ENCODE results near the gene NPTX1.

The NPTX1 gene

DNA sequence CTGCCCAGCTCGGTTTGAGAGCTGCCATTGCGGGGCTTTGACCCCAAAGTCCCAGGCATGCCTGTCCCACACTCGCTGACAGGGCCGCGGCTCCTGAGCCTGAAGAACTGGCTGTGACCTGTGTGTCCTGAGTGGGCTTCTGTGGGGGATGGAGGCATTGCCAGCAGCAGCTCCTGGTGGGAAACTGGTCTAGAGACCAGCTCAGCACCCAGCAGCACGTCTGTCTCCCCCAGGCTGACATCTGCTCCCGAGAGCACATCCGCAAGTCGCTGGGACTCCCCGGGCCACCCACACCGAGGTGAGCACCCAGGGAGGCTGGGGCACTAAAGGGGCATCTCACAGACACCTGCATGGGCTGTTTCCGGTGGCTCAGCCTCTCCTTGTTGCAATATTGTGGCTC is 48.0 kb downstream of the NPTX1 start:
- H3K4me1 ChIP-seq (ENCODE audit: control insufficient read depth in 1 of 2, insufficient read depth in 2 of 2, low read length in 2 of 2) = peaks cover 0 to 4% of the 10 kb centered on the region in 2 donors
- H3K9me3 ChIP-seq (ENCODE audit: control insufficient read depth in 1 of 2, low read length in 2 of 2) = no peaks in the 10 kb centered on the region
- H3K27me3 ChIP-seq (ENCODE audit: low read depth, low read length) = no peaks in the 10 kb centered on the region
- no peak overlapping the region for H3K27ac ChIP-seq (ENCODE audit: low read length)
- H3K36me3 ChIP-seq (ENCODE audit: control insufficient read depth in 1 of 2, insufficient read depth in 2 of 2, low read length in 2 of 2) = peaks cover 0 to 21% of the 10 kb centered on the region in 2 donors
- no peak overlapping the region for H3K4me3 ChIP-seq (ENCODE audit: low read depth in 1 of 2, low read length in 2 of 2)

DNA sequence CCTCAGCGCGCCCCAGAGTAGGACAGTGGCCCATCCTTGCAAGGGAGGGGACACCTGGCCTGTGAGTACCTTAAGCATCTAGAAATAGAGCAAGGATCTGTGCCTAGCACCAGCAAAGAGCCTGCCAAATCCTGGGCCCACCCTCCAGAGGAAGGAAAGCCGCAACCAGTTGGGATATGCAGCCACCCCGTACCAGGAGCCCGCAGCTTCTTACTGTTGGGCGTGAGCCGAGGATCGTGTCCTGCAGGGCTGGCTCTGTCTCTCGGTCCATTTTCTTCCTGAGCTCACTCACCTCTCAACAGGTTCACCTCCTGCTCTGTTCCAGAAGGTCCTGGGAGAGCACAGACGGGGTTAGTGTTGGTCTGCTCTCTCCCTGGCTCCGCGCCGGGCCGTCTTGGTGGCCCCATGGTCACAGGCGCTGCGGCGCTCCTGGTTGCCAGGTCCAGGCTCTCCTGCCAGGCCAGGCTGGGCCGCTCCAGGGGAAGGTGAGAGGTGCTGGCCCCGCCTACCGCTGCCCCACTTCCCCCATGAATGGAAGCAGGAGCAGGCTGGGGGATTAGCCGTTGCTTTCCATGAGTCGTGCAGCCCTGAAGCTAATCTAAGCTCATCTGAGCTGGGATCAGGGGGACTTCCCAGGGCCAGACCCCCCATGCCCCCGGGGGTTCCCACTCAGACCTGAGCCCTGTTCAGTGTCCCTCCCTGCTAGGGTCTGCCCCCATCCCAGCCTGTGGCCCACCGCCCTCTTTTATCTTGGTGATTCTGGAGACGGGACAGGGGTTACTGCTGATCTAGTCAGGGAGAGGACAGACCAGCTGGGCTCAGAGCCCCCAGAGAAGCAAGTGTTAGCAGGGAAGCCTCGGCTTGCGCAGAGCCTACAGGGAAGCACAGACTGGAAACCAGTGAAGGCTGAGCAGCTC is 48.8 kb downstream of the NPTX1 start:
- no peaks in the 10 kb centered on the region for H3K27me3 ChIP-seq (ENCODE audit: low read depth, low read length)
- peaks cover 0 to 21% of the 10 kb centered on the region in 2 donors for H3K36me3 ChIP-seq (ENCODE audit: control insufficient read depth in 1 of 2, insufficient read depth in 2 of 2, low read length in 2 of 2)
- H3K27ac ChIP-seq (ENCODE audit: low read length) = no peak overlapping the region

DNA sequence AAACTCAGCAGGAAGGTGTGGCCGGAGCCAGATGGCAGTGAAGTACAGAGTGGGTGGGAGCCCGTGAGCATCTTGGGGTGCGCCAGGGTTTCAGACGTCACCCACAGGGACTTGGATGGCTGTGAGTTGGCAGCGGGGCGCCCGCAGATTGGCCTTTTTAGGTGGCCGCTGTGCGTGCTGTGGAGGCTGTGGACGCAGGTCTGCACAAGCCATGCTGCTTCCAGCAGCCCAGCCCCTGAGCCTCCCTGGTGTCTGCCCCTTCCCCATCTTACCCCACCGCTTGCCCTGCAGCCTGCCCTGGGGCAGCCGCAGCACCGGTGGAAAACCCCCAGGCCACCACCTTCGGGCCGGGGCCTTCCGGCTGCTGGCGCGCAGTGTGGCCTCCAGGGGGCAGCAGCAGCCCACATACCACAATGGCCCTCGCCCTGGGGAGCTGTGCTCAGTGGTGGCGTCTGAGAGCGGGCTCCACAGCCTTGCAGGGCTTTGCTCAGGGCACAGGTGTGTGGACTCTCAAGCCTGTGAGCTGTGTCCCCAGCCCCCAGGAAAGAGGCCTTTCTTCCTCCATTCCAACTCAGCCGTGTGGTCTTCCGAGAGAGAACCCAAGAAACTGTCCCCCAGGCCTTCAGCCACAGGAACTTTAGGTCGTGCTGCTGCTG is 49.6 kb downstream of the NPTX1 start:
- no peak overlapping the region for H3K4me3 ChIP-seq (ENCODE audit: low read depth in 1 of 2, low read length in 2 of 2)
- peaks cover 0 to 4% of the 10 kb centered on the region in 2 donors for H3K4me1 ChIP-seq (ENCODE audit: control insufficient read depth in 1 of 2, insufficient read depth in 2 of 2, low read length in 2 of 2)
- no peak overlapping the region for H3K27ac ChIP-seq (ENCODE audit: low read length)

More for the DNA sequence above, 48.8 kb downstream of the NPTX1 start:
- H3K4me3 ChIP-seq (ENCODE audit: low read depth in 1 of 2, low read length in 2 of 2) = no peak overlapping the region
- H3K4me1 ChIP-seq (ENCODE audit: control insufficient read depth in 1 of 2, insufficient read depth in 2 of 2, low read length in 2 of 2) = peaks cover 0 to 4% of the 10 kb centered on the region in 2 donors
- no peaks in the 10 kb centered on the region for H3K9me3 ChIP-seq (ENCODE audit: control insufficient read depth in 1 of 2, low read length in 2 of 2)

DNA sequence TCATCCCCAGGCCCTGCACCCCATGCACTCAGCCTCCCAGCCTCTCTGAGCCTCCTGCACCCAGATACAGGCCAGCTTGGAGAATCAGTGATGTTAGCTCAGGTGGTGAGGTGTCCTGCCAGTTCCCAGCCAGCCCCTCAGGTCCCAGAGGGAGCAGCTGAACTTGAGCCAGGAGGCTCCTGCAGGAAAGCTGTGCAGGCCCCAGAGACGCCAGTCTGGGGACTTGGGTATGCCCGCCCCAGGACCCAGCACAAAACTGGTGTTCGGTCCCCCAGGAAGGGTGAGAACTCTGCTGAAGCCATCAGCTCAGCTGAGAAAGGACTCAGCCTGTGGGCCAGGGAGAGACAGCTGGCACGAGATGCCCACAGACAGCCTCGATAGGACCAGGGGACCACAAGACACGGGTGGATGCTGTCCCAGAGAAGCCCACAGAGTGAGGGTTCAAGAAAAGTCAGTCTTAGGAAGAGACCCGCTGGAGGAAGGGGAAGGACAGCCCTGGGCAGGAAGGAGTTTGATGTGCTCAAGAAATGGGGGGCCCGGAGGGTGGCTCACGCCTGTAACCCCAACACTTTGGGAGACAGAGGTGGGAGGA is 50.5 kb downstream of the NPTX1 start:
- Histone ChIP-seq H3K27ac (ENCODE audit: low read length) (no peak overlapping the region), H3K36me3 (ENCODE audit: control insufficient read depth in 1 of 2, insufficient read depth in 2 of 2, low read length in 2 of 2) (peaks cover 0 to 21% of the 10 kb centered on the region in 2 donors), H3K27me3 (ENCODE audit: low read depth, low read length) (no peaks in the 10 kb centered on the region), H3K9me3 (ENCODE audit: control insufficient read depth in 1 of 2, low read length in 2 of 2) (no peaks in the 10 kb centered on the region), H3K4me3 (ENCODE audit: low read depth in 1 of 2, low read length in 2 of 2) (no peak overlapping the region), H3K4me1 (ENCODE audit: control insufficient read depth in 1 of 2, insufficient read depth in 2 of 2, low read length in 2 of 2) (peaks cover 0 to 4% of the 10 kb centered on the region in 2 donors)

More for the DNA sequence above, 49.6 kb downstream of the NPTX1 start:
- Histone ChIP-seq H3K36me3 (ENCODE audit: control insufficient read depth in 1 of 2, insufficient read depth in 2 of 2, low read length in 2 of 2) (peaks cover 0 to 21% of the 10 kb centered on the region in 2 donors), H3K27me3 (ENCODE audit: low read depth, low read length) (no peaks in the 10 kb centered on the region), H3K9me3 (ENCODE audit: control insufficient read depth in 1 of 2, low read length in 2 of 2) (no peaks in the 10 kb centered on the region)

DNA sequence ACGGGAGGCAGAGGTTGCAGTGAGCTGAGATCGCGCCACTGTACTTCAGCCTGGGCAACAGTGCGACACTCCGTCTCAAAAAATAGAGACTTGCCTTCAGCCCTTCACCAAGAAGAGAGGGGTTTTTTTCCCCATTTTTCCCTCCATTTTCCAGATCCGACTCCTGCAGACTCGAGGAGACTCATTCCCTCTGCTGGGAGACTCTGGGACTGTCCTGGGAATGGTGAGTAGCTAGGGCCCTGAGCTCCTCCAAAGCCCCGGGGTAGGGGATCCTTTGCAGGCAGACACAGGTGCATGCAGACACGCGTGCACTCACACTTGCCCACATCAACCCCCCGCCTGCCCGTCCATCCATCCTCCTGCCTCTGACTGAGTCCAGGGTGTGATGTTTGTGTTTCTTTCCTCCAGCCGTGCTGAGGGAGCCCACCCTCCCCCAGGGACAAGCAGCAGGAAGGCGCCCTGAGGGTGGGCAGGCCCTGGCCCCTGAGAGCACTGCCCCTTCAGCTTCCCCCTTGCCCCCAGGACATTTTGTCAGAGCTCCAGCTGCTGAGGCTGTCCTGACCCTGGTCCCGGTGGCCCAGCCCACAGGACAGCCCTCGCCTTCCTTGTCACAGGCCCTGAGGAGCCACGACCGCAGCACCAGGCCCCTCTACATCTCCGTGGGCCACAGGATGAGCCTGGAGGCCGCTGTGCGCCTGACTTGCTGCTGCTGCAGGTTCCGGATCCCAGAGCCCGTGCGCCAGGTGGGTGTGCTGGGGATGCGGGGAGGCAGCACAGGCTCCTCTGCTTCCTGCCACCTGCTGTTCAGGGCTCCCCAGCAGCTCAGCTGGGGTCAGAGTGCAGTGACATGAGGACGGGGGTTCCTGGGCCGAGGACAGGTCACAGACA is 51.3 kb downstream of the NPTX1 start:
- H3K36me3 ChIP-seq (ENCODE audit: control insufficient read depth in 1 of 2, insufficient read depth in 2 of 2, low read length in 2 of 2) = peaks cover under 1 to 21% of the 10 kb centered on the region in 2 donors

DNA sequence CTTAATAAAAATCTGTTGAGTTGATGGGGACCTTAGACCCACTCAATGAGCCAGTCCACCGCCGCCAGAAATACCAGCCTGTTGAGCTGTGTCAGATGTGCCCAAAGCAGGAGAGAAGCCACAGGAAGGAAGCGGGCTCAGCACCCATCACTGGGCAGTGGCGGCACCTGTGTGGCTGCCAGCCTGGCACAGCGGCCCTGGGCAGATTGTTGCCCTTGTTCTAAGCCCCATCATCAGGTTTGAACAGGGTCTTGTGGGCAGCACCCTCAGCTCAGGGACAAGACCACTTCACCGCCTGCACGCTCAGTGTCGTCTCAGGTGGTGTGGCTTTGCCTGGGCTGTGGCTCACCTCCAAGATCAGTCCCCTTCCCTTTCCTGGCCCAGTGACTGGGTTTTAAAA is 52.1 kb downstream of the NPTX1 start:
- no peaks in the 10 kb centered on the region for H3K9me3 ChIP-seq (ENCODE audit: control insufficient read depth in 1 of 2, low read length in 2 of 2)
- peaks cover 0 to 4% of the 10 kb centered on the region in 2 donors for H3K4me1 ChIP-seq (ENCODE audit: control insufficient read depth in 1 of 2, insufficient read depth in 2 of 2, low read length in 2 of 2)
- H3K36me3 ChIP-seq (ENCODE audit: control insufficient read depth in 1 of 2, insufficient read depth in 2 of 2, low read length in 2 of 2) = peaks cover 7 to 14% of the 10 kb centered on the region in 2 donors

More for the DNA sequence above, 51.3 kb downstream of the NPTX1 start:
- H3K4me3 ChIP-seq (ENCODE audit: low read depth in 1 of 2, low read length in 2 of 2) = no peak overlapping the region
- no peak overlapping the region for H3K27ac ChIP-seq (ENCODE audit: low read length)
- peaks cover 0 to 4% of the 10 kb centered on the region in 2 donors for H3K4me1 ChIP-seq (ENCODE audit: control insufficient read depth in 1 of 2, insufficient read depth in 2 of 2, low read length in 2 of 2)
- H3K27me3 ChIP-seq (ENCODE audit: low read depth, low read length) = no peaks in the 10 kb centered on the region
- no peaks in the 10 kb centered on the region for H3K9me3 ChIP-seq (ENCODE audit: control insufficient read depth in 1 of 2, low read length in 2 of 2)

DNA sequence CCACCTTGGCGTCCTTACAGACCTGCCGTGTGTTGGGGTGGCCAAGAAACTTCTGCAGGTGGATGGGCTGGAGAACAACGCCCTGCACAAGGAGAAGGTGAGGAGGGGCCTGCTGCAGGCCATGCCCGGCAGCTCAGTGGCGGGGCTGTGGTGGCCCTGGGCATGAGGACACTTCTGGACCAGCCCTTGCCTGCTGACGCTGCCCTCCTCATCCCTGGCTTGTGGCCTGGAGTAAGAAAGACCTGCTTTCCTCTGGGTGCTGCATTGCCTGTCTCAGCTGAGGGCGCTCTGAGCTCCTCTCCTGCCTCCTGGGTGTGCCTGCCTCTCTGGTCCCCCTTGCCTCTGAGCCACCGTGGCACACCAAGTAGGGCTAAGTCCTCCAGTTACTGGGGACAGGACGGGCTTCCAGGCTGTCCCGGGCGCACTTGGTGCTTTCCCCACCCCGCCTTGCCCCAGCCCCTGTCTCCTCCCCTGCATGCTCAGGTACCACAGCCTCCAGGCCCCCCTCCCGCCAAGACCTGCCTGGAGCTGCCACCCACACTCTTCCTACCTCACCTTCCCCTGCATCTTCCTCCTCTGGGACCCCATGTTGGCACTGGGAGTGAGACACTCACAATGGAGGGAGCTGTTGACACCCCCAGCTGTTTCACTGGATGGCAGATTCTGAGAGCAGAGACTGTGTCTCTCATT is 52.7 kb downstream of the NPTX1 start:
- no peak overlapping the region for H3K27ac ChIP-seq (ENCODE audit: low read length)
- H3K9me3 ChIP-seq (ENCODE audit: control insufficient read depth in 1 of 2, low read length in 2 of 2) = no peaks in the 10 kb centered on the region
- no peak overlapping the region for H3K4me3 ChIP-seq (ENCODE audit: low read depth in 1 of 2, low read length in 2 of 2)

More for the DNA sequence above, 52.1 kb downstream of the NPTX1 start:
- Histone ChIP-seq H3K27ac (ENCODE audit: low read length) (no peak overlapping the region), H3K4me3 (ENCODE audit: low read depth in 1 of 2, low read length in 2 of 2) (no peak overlapping the region), H3K27me3 (ENCODE audit: low read depth, low read length) (no peaks in the 10 kb centered on the region)

DNA sequence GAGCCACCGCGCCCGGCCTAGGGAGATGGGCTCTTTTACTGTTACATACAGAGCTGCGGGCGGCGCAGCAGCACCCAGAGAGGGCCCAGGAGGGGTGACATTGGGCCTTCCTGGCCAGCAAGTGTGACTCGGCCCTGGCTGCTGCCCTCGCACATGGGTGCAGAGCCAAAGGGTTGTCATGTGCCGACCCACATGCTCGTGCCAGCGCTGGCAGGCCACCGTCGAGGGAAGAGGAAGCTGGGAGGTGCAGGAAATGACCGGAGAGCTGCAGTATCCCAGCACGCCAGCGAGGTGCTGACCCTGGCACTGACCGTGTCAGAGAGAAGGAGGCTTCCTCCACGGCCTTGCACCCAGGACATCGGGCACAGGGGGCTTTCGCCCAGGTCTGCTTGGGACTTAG is 53.4 kb downstream of the NPTX1 start:
- H3K4me1 ChIP-seq (ENCODE audit: control insufficient read depth in 1 of 2, insufficient read depth in 2 of 2, low read length in 2 of 2) = peaks cover 0 to 4% of the 10 kb centered on the region in 2 donors
- no peaks in the 10 kb centered on the region for H3K27me3 ChIP-seq (ENCODE audit: low read depth, low read length)
- H3K4me3 ChIP-seq (ENCODE audit: low read depth in 1 of 2, low read length in 2 of 2) = no peak overlapping the region
- H3K9me3 ChIP-seq (ENCODE audit: control insufficient read depth in 1 of 2, low read length in 2 of 2) = no peaks in the 10 kb centered on the region
- H3K27ac ChIP-seq (ENCODE audit: low read length) = no peak overlapping the region
- H3K36me3 ChIP-seq (ENCODE audit: control insufficient read depth in 1 of 2, insufficient read depth in 2 of 2, low read length in 2 of 2) = peaks cover 3 to 13% of the 10 kb centered on the region in 2 donors

More for the DNA sequence above, 52.7 kb downstream of the NPTX1 start:
- Histone ChIP-seq H3K27me3 (ENCODE audit: low read depth, low read length) (no peaks in the 10 kb centered on the region), H3K4me1 (ENCODE audit: control insufficient read depth in 1 of 2, insufficient read depth in 2 of 2, low read length in 2 of 2) (peaks cover 0 to 4% of the 10 kb centered on the region in 2 donors), H3K36me3 (ENCODE audit: control insufficient read depth in 1 of 2, insufficient read depth in 2 of 2, low read length in 2 of 2) (peaks cover 7 to 8% of the 10 kb centered on the region in 2 donors)

DNA sequence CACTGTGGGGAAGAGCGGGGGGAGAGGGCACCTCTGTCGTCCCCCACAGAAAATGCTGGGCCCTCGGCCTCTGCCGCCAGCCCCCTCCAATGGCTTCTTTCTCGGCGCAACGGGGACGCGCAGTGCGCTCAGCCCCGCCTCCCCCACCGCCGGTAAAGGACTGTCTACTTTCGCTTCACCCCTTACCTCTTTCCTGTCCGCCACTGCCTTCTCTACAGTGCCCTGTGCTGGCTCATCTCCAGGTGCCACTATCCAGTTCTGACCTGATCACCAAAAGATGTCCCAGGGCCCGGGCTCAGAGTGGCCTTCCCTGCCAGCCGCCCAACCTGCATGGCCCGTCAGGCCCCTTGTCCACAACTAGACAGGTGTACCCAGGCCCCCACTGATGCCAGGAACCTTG is 54.1 kb downstream of the NPTX1 start:
- H3K9me3 ChIP-seq (ENCODE audit: control insufficient read depth in 1 of 2, low read length in 2 of 2) = no peaks in the 10 kb centered on the region
- peaks cover 9 to 16% of the 10 kb centered on the region in 2 donors for H3K36me3 ChIP-seq (ENCODE audit: control insufficient read depth in 1 of 2, insufficient read depth in 2 of 2, low read length in 2 of 2)
- no peaks in the 10 kb centered on the region for H3K27me3 ChIP-seq (ENCODE audit: low read depth, low read length)
- H3K4me1 ChIP-seq (ENCODE audit: control insufficient read depth in 1 of 2, insufficient read depth in 2 of 2, low read length in 2 of 2) = peaks cover 0 to 4% of the 10 kb centered on the region in 2 donors
- H3K27ac ChIP-seq (ENCODE audit: low read length) = no peak overlapping the region
- no peak overlapping the region for H3K4me3 ChIP-seq (ENCODE audit: low read depth in 1 of 2, low read length in 2 of 2)

DNA sequence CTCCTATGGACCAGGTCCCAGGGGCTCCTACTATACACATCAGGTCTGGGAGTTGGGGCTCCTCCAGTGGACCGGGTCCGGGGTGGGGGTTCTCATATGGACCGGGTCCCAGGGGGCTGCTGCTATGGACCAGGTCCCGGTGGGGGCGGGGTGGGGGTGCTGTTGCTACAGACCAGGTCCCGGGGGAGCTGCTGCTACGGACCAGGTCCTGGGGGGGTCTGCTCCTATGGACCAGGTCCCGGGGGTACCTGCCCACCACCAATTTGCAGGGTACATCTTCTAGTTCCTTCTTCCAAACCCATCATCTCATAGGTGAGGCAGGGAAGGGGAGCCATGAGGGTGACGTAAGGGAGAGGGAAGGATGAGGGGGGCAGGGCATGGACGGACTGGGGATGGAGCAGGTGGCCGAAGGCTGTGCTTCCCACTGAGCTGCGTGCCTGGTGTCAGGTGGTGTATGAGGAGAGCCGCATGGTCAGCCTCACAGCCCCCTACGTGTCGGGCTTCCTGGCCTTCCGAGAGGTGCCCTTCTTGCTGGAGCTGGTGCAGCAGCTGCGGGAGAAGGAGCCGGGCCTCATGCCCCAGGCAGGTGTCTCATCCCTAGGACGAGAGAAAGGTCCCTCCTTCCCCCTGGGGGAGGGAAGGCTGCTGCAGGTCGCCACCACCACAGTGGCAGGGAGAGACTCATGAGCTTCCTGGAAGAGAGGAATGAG is 54.9 kb downstream of the NPTX1 start:
- Histone ChIP-seq H3K4me1 (ENCODE audit: control insufficient read depth in 1 of 2, insufficient read depth in 2 of 2, low read length in 2 of 2) (peaks cover 0 to 8% of the 10 kb centered on the region in 2 donors), H3K27me3 (ENCODE audit: low read depth, low read length) (no peaks in the 10 kb centered on the region), H3K27ac (ENCODE audit: low read length) (no peak overlapping the region), H3K36me3 (ENCODE audit: control insufficient read depth in 1 of 2, insufficient read depth in 2 of 2, low read length in 2 of 2) (peaks cover 10 to 19% of the 10 kb centered on the region in 2 donors), H3K9me3 (ENCODE audit: control insufficient read depth in 1 of 2, low read length in 2 of 2) (no peaks in the 10 kb centered on the region), H3K4me3 (ENCODE audit: low read depth in 1 of 2, low read length in 2 of 2) (no peak overlapping the region)
